K562 (cell line): ENCODE data around the gene AIMP2. TPM values are rescaled to one million over a fixed set of nuclear protein-coding genes. Genes with fewer than 3 reads are reported as not detected.

ENCODE experiments used
- ATAC-seq: fragments of 200-7000 bp; cut with Tn5 transposase; 3 replicates; pipeline ENCODE4 v1.9.1; 2020; ENCODE audit warnings: moderate library complexity
- BruUV-seq: library from RNA; stranded (reverse); fragments of 400-500 nt; replicated peaks from 2 replicates; lab custom pipeline; 2021; lab: Mats Ljungman, UMichigan
- CTCF ChIA-PET: fragments of 300-600 bp; formaldehyde crosslinking; extraction: SDS; loops from one replicate; lab custom pipeline; 2021; ENCODE audit warnings: low intra/inter-chr PET ratio; lab: Yijun Ruan, JAX
- POLR2A ChIA-PET: fragments of 300-600, 350-650 bp; sonication (Branson Sonifier 250); formaldehyde crosslinking; extraction: SDS; loops from one replicate; lab custom pipeline; 2021; ENCODE audit warnings: antibody characterized with exemption, inconsistent platforms; lab: Yijun Ruan, JAX
- DNase-seq, 4 experiments: peaks; one replicate each; pipeline versions ENCODE4 v3.0.0 to v3.0.0-alpha.2; 2011 to 2018; ENCODE audit warnings: low spot score in 3 of 4, mixed read lengths in 3 of 4; ENCODE audit errors: extremely low read depth in 1 of 4
- FAIRE-seq: peaks from 2 replicates; lab custom pipeline; 2011; peaks lifted over from hg19 to GRCh38; lab: Jason Lieb, UNC
- H2AFZ ChIP-seq: 2 replicates; pipeline ENCODE4 v1.6.0; 2011; ENCODE audit warnings: low read depth, low read length, control low read depth, inconsistent platforms
- H3K27ac ChIP-seq: fragments of 200-600 bp; 3 replicates; pipeline ENCODE4 v1.8.0; 2011; ENCODE audit warnings: low read depth, mild to moderate bottlenecking, control low read depth, inconsistent platforms, low read length, moderate library complexity, mixed read lengths; ENCODE audit errors: extremely low read depth
- H3K27me3 ChIP-seq, 2 experiments: fragments of 300-600 bp in 1 of 2; 2 replicates in 1 of 2; 3 replicates in 1 of 2; pipeline versions ENCODE4 v1.6.0 to v1.8.0; 2011; ENCODE audit warnings: inconsistent platforms in 2 of 2, low read length in 2 of 2, mild to moderate bottlenecking in 1 of 2, mixed read lengths in 1 of 2, moderate library complexity in 1 of 2; ENCODE audit not compliant: control insufficient read depth in 2 of 2, insufficient read depth in 2 of 2
- H3K36me3 ChIP-seq: fragments of 300-600 bp; 3 replicates; pipeline ENCODE4 v1.8.0; 2011; ENCODE audit warnings: mild to moderate bottlenecking, low read length, inconsistent platforms; ENCODE audit not compliant: control insufficient read depth, insufficient read depth
- H3K4me1 ChIP-seq, 2 experiments: fragments of 200-600 bp in 1 of 2; replicated peaks in 1 of 2; 2 replicates in 1 of 2; 3 replicates in 1 of 2; pipeline versions ENCODE4 v1.5.1 to v1.8.0; 2011; ENCODE audit warnings: inconsistent platforms in 2 of 2, low read length in 2 of 2, mild to moderate bottlenecking in 1 of 2, mixed read lengths in 1 of 2, moderate library complexity in 1 of 2; ENCODE audit not compliant: control insufficient read depth in 2 of 2, insufficient read depth in 2 of 2
- H3K4me2 ChIP-seq: 2 replicates; pipeline ENCODE4 v1.6.1; 2011; ENCODE audit warnings: low read length, control low read depth, inconsistent platforms, mixed read lengths; ENCODE audit not compliant: insufficient read depth
- H3K4me3 ChIP-seq: fragments of 200-600 bp; sonication (generic), shearing (Covaris generic); 2 replicates; pipeline ENCODE4 v1.5.1; 2016; ENCODE audit warnings: control low read depth, inconsistent platforms
- H3K79me2 ChIP-seq: fragments of 200-600 bp; 3 replicates; pipeline ENCODE4 v1.8.0; 2011; ENCODE audit warnings: low read length, inconsistent platforms; ENCODE audit not compliant: control insufficient read depth, insufficient read depth
- H3K9ac ChIP-seq, 2 experiments: 2 replicates each; pipeline versions ENCODE4 v1.6.0 to v1.6.1; 2011; ENCODE audit warnings: low read depth in 2 of 2, low read length in 2 of 2, control low read depth in 1 of 2, inconsistent platforms in 1 of 2, mild to moderate bottlenecking in 1 of 2, mixed read lengths in 1 of 2; ENCODE audit not compliant: insufficient read depth in 1 of 2
- H3K9me1 ChIP-seq: one replicate; pipeline ENCODE4 v1.6.0; 2011; ENCODE audit warnings: inconsistent platforms, mild to moderate bottlenecking, low read length, moderate library complexity; ENCODE audit not compliant: control insufficient read depth, insufficient read depth
- H3K9me3 ChIP-seq: replicated peaks from 2 replicates; pipeline ENCODE4 v1.5.1; 2011; ENCODE audit warnings: low read depth, low read length, inconsistent platforms; ENCODE audit not compliant: control insufficient read depth, insufficient read depth
- H4K20me1 ChIP-seq: replicated peaks from 2 replicates; pipeline ENCODE4 v1.6.1; 2011; ENCODE audit warnings: low read length, inconsistent platforms, mixed read lengths; ENCODE audit not compliant: control insufficient read depth, insufficient read depth
- CCNT2 ChIP-seq: IDR thresholded peaks from 2 replicates; pipeline ENCODE4 v1.6.1; 2011; ENCODE audit warnings: borderline replicate concordance, low read depth, mild to moderate bottlenecking, moderate library complexity, mixed read lengths, low read length; ENCODE audit not compliant: insufficient read length; ENCODE audit errors: extremely low read depth
- CREM ChIP-seq: IDR thresholded peaks from 2 replicates; pipeline ENCODE4 v1.6.1; 2014; ENCODE audit warnings: antibody characterized with exemption, low read depth
- ELF1 ChIP-seq: fragments of 200-800 bp; sonication (Bioruptor generic); IDR thresholded peaks from 2 replicates; pipeline ENCODE4 v1.6.1; 2016; ENCODE audit warnings: missing genetic modification characterization, missing compliant biosample characterization
- EP400 ChIP-seq: fragments of 450-650 bp; IDR thresholded peaks from 2 replicates; pipeline ENCODE4 v1.6.1; 2017; ENCODE audit warnings: antibody characterized with exemption, mild to moderate bottlenecking, moderate library complexity
- FOSL1 ChIP-seq: fragments of 200-800 bp; sonication (Bioruptor generic); conservative IDR thresholded peaks from 2 replicates; pipeline ENCODE4 v1.6.1; 2016; ENCODE audit warnings: missing genetic modification characterization, missing compliant biosample characterization
- HDAC8 ChIP-seq: fragments of 450-650 bp; IDR thresholded peaks from 2 replicates; pipeline ENCODE4 v1.6.1; 2016; ENCODE audit warnings: mild to moderate bottlenecking, missing genetic modification characterization, moderate library complexity, missing compliant biosample characterization
- HNRNPLL ChIP-seq: fragments of 200-400 bp; formaldehyde crosslinking; IDR thresholded peaks from 2 replicates; pipeline ENCODE4 v1.6.1; 2017; ENCODE audit warnings: low read length, low read depth, mild to moderate bottlenecking; ENCODE audit not compliant: poor library complexity, severe bottlenecking
- ILK ChIP-seq: fragments of 450-650 bp; IDR thresholded peaks from 2 replicates; pipeline ENCODE4 v1.6.1; 2016; ENCODE audit warnings: missing genetic modification characterization, low read depth, mild to moderate bottlenecking, missing compliant biosample characterization, moderate library complexity, borderline replicate concordance
- NR2F6 ChIP-seq: fragments of 450-650 bp; formaldehyde crosslinking; IDR thresholded peaks from 2 replicates; pipeline ENCODE4 v1.4.0; 2020; ENCODE audit warnings: mild to moderate bottlenecking
- POLR2AphosphoS5 ChIP-seq: IDR thresholded peaks from 2 replicates; pipeline ENCODE4 v1.6.1; 2011; ENCODE audit warnings: mild to moderate bottlenecking, low read depth, low read length, moderate library complexity; ENCODE audit not compliant: control insufficient read depth, insufficient read depth
- RCOR1 ChIP-seq, 2 experiments: IDR thresholded peaks; 2 replicates each; pipeline ENCODE4 v1.6.1; 2012; ENCODE audit warnings: low read depth in 2 of 2, low read length in 2 of 2, borderline replicate concordance in 1 of 2, improper control_type of control experiment in 1 of 2
- ZBTB7A ChIP-seq: IDR thresholded peaks from 2 replicates; pipeline ENCODE4 v1.6.1; 2011; ENCODE audit warnings: low read depth, mild to moderate bottlenecking, low read length, moderate library complexity, borderline replicate concordance; ENCODE audit not compliant: control insufficient read depth
- ZC3H8 ChIP-seq: fragments of 450-650 bp; IDR thresholded peaks from 2 replicates; pipeline ENCODE4 v1.6.1; 2017
- ZKSCAN1 ChIP-seq: fragments of 150-350 bp; IDR thresholded peaks from 2 replicates; pipeline ENCODE4 v1.6.1; 2016; ENCODE audit warnings: low read depth, low read length
- ZNF586 ChIP-seq: fragments of 450-650 bp; formaldehyde crosslinking; conservative IDR thresholded peaks from 2 replicates; pipeline ENCODE4 v1.4.0; 2020; ENCODE audit warnings: mild to moderate bottlenecking, moderate library complexity
- WGBS: fragments of 100-300 bp; shearing (Covaris generic); methylation state at CpG from one replicate; pipeline ENCODE4 v1.1.6; 2016; ENCODE audit warnings: low coverage, mixed read lengths; ENCODE audit not compliant: insufficient coverage; ENCODE audit errors: missing lambda C conversion rate; 5-methylcytosine and 5-hydroxymethylcytosine counted together
- in situ Hi-C: fragments of 300-500 bp; cut with MboI; formaldehyde crosslinking; loops from 4 replicates; pipeline ENCODE4 v1.15.0; 2018; ENCODE audit warnings: inconsistent platforms, mixed read lengths
- intact Hi-C: fragments of 100-400 bp; cut with micrococcal nuclease; formaldehyde crosslinking; loops from 2 replicates; pipeline ENCODE4 v1.14.2; 2022
- polyA plus RNA-seq, 8 experiments: library from polyadenylated mRNA; depleted of rRNA in 4 of 8; stranded (reverse) in 5 of 8; unstranded in 3 of 8; fragments of >200 nt; fragmentation: Nextera tagmentation in 2 of 8; fragmentation: Illumina TruSeq in 1 of 8; extraction: Ambion mirVana in 2 of 8; extraction: Trizol in 1 of 8; gene quantifications; 2 replicates each; pipeline versions ENCODE4 v1.2.1 to v1.2.3, GENCODE V29; 2011 to 2014; ENCODE audit warnings: inconsistent platforms in 1 of 8, missing spikeins in 1 of 8
- total RNA-seq, 7 experiments: library from RNA; depleted of rRNA in 6 of 7; stranded (reverse); fragments of >200 nt in 6 of 7; fragmentation: Illumina TruSeq in 2 of 7; extraction: Trizol in 2 of 7; gene quantifications; 2 replicates each; pipeline versions ENCODE4 v1.2.1 to v1.2.3, GENCODE V29; 2011 to 2021; ENCODE audit warnings: low replicate concordance in 1 of 7
- TF ChIP-seq, protein P1 (sequence below), 2 experiments: fragments of 450-650 bp; IDR thresholded peaks; 2 replicates each; pipeline ENCODE4 v1.6.1; 2016
- TF ChIP-seq, protein P2 (sequence below): sonication (generic); formaldehyde crosslinking; IDR thresholded peaks from 2 replicates; pipeline ENCODE4 v1.8.0; 2022; ENCODE audit warnings: missing genetic modification reagents, mild to moderate bottlenecking, borderline replicate concordance

Gene AIMP2
- total and polyA plus RNA-seq, 9 of the 15 experiments (the other 6 are each of a cell fraction or from before 2014, with no cell fraction given) = 47.5 to 84.9 (median 63.5) TPM

DNA sequence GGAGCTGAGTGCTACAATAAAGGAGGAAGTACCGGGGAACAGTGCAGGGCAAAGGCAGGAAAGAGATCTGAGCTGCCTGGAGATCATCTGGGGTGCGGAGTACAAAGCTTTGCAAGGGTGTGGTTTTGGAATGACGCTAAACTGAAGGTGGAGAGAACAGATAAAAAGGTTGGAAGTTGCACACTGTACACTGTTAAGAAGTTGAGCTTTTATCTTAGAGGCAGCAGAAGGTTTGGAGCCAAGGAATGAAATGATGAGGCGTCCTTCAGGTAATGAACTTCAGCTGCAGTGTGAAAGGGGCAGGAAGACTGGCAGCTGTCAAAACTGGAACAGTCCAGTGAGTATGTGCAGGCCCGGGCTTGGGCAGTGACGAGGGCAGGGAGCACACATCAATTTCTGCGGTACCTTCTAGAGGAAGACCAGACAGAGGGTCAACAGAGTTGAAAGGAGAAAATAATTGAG is 14.9 kb downstream of the AIMP2 start:
- BruUV-seq = TSS peak; percentile 75
- WGBS = 3% methylated on average over 7 of the region's 7 CpGs
- ChIA-PET POLR2A (interaction anchor here (0.6 to 2.4 kb wide), 13 partner anchors 8 to 242 kb away, joined by 3 to 16 read pairs (median 6); partner anchors contain the start of genes AIMP2, PMS2 and RNF216), CTCF (no interaction called here)
- Histone ChIP-seq H3K9ac (peak overlapping the region in 1 of 2 experiments; percentile 21; a peak in 1 of 4 replicates), H4K20me1 (peaks cover 17% of the 10 kb centered on the region), H3K27me3 (no peaks in the 10 kb centered on the region), H3K27ac (peak overlapping the region; percentile 74), H3K79me2 (peaks cover 20% of the 10 kb centered on the region; the same call in 1 of the 3 replicates), H3K4me2 (0 out of 2 replicates have a peak overlapping the region, but pooled peaks have one; percentile 25), H3K36me3 (peaks cover 99% of the 10 kb centered on the region), H3K4me1 (peaks cover 33 to 34% of the 10 kb centered on the region in 2 experiments; a peak in 4 of 5 replicates), H2AFZ (no peak overlapping the region), H3K9me3 (no peaks in the 10 kb centered on the region), H3K4me3 (no peak overlapping the region), H3K9me1 (peaks cover 6% of the 10 kb centered on the region)
- intact Hi-C loops (loop anchor here (1.0 to 2.0 kb wide), 2 partner anchors 15 to 32 kb away; partner anchors contain the start of genes AIMP2 and PMS2), in situ Hi-C loops (no loop called here)
- peak; percentile 97 for FAIRE-seq
- peak; percentile 86 for ATAC-seq
- DNase-seq = peak; percentile 43 to 93 (median 64)
- peak; percentile 51; the same call in 1 of the 2 replicates for TF ChIP-seq EP400
- no peak for TF ChIP-seq HNRNPLL
- TF ChIP-seq, protein P1, sequence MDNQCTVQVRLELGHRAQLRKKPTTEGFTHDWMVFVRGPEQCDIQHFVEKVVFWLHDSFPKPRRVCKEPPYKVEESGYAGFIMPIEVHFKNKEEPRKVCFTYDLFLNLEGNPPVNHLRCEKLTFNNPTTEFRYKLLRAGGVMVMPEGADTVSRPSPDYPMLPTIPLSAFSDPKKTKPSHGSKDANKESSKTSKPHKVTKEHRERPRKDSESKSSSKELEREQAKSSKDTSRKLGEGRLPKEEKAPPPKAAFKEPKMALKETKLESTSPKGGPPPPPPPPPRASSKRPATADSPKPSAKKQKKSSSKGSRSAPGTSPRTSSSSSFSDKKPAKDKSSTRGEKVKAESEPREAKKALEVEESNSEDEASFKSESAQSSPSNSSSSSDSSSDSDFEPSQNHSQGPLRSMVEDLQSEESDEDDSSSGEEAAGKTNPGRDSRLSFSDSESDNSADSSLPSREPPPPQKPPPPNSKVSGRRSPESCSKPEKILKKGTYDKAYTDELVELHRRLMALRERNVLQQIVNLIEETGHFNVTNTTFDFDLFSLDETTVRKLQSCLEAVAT (IDR thresholded peaks at IDR 0.05) = peak; percentile 63 to 97; a peak in 2 of 4 replicates
- peak; percentile 91 for TF ChIP-seq CCNT2
- peak; percentile 83 for TF ChIP-seq FOSL1 (tag)
- TF ChIP-seq NR2F6 (CRISPR knock-in tag) = no peak
- TF ChIP-seq ZNF586 (CRISPR knock-in tag) = no peak
- no peak for TF ChIP-seq HDAC8
- peak; percentile 92 to 96 for TF ChIP-seq RCOR1 (IDR thresholded peaks at IDR 0.05; ENCODE audit: borderline replicate concordance in 1 of 2, low read depth in 2 of 2, low read length in 2 of 2)
- TF ChIP-seq ZC3H8 = no peak
- peak; percentile 56 for TF ChIP-seq ELF1
- peak; percentile 97 for TF ChIP-seq CREM
- TF ChIP-seq, protein P2, sequence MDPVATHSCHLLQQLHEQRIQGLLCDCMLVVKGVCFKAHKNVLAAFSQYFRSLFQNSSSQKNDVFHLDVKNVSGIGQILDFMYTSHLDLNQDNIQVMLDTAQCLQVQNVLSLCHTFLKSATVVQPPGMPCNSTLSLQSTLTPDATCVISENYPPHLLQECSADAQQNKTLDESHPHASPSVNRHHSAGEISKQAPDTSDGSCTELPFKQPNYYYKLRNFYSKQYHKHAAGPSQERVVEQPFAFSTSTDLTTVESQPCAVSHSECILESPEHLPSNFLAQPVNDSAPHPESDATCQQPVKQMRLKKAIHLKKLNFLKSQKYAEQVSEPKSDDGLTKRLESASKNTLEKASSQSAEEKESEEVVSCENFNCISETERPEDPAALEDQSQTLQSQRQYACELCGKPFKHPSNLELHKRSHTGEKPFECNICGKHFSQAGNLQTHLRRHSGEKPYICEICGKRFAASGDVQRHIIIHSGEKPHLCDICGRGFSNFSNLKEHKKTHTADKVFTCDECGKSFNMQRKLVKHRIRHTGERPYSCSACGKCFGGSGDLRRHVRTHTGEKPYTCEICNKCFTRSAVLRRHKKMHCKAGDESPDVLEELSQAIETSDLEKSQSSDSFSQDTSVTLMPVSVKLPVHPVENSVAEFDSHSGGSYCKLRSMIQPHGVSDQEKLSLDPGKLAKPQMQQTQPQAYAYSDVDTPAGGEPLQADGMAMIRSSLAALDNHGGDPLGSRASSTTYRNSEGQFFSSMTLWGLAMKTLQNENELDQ = no peak
- TF ChIP-seq ILK (tag) = no peak
- TF ChIP-seq POLR2AphosphoS5 = peak; percentile 96
- TF ChIP-seq ZBTB7A = no peak
- TF ChIP-seq ZKSCAN1 = no peak
